Measurements from ENCODE around the gene BMP2K. TPM values are rescaled to one million over a fixed set of nuclear protein-coding genes. Genes with fewer than 3 reads are reported as not detected.

Gene BMP2K
- total and polyA plus RNA-seq, 3 donors from 2014 or later: 64.9 to 110 (median 102) TPM

GRCh38 chr4:78766026-78766425 lies 10.1 kb upstream of the BMP2K start:
- 42 to 45% methylated on average over 3 of the region's 3 CpGs for WGBS, 2 donors
- intact Hi-C loops (cut with DNase I; ENCODE audit: low total_unique reads): no loop called here

GRCh38 chr4:78766650-78767049 lies 9.5 kb upstream of the BMP2K start:
- no peaks in the 10 kb centered on the region for H3K9me3 ChIP-seq
- no peaks in the 10 kb centered on the region for H3K27me3 ChIP-seq
- H3K4me3 ChIP-seq: no peak overlapping the region
- WGBS, 2 donors: 89 to 92% methylated on average over 5 of the region's 5 CpGs
- no peaks in the 10 kb centered on the region for H3K4me1 ChIP-seq
- TF ChIP-seq POLR2A (IDR thresholded peaks at IDR 0.05): no peak
- TF ChIP-seq CTCF (IDR thresholded peaks at IDR 0.05): no peak
- H3K36me3 ChIP-seq (ENCODE audit: low read depth, missing control alignments): no peaks in the 10 kb centered on the region
- no peak overlapping the region for H3K27ac ChIP-seq
- DNase-seq: no peak
- intact Hi-C loops (cut with DNase I; ENCODE audit: low total_unique reads): no loop called here

More at GRCh38 chr4:78766026-78766425, 10.1 kb upstream of the BMP2K start:
- DNase-seq: no peak
- Histone ChIP-seq H3K27ac (no peak overlapping the region), H3K4me3 (no peak overlapping the region), H3K4me1 (no peaks in the 10 kb centered on the region), H3K36me3 (ENCODE audit: low read depth, missing control alignments) (no peaks in the 10 kb centered on the region), H3K27me3 (no peaks in the 10 kb centered on the region), H3K9me3 (no peaks in the 10 kb centered on the region)
- TF ChIP-seq CTCF (IDR thresholded peaks at IDR 0.05) (no peak), POLR2A (IDR thresholded peaks at IDR 0.05) (no peak)

GRCh38 chr4:78767350-78767749 lies 8.8 kb upstream of the BMP2K start:
- TF ChIP-seq CTCF (IDR thresholded peaks at IDR 0.05) (no peak), POLR2A (IDR thresholded peaks at IDR 0.05) (no peak)
- H3K4me1 ChIP-seq: no peaks in the 10 kb centered on the region
- H3K4me3 ChIP-seq: no peak overlapping the region
- no peak for DNase-seq
- intact Hi-C loops (cut with DNase I; ENCODE audit: low total_unique reads): no loop called here
- no peaks in the 10 kb centered on the region for H3K9me3 ChIP-seq
- no peak overlapping the region for H3K27ac ChIP-seq
- no peaks in the 10 kb centered on the region for H3K36me3 ChIP-seq (ENCODE audit: low read depth, missing control alignments)
- H3K27me3 ChIP-seq: no peaks in the 10 kb centered on the region

- H3K4me3 ChIP-seq: no peak overlapping the region
- intact Hi-C loops (cut with DNase I; ENCODE audit: low total_unique reads): no loop called here
Measured at GRCh38 chr4:78768452-78769180, 7.5 kb upstream of the BMP2K start.

More at GRCh38 chr4:78768452-78769180, 7.5 kb upstream of the BMP2K start:
- no peaks in the 10 kb centered on the region for H3K9me3 ChIP-seq
- TF ChIP-seq CTCF (IDR thresholded peaks at IDR 0.05): no peak
- TF ChIP-seq POLR2A (IDR thresholded peaks at IDR 0.05): no peak
- WGBS, 2 donors: 77 to 80% methylated on average over 12 of the region's 12 CpGs
- no peak overlapping the region for H3K27ac ChIP-seq
- H3K4me1 ChIP-seq: no peaks in the 10 kb centered on the region
- H3K27me3 ChIP-seq: no peaks in the 10 kb centered on the region
- no peak for DNase-seq
- no peaks in the 10 kb centered on the region for H3K36me3 ChIP-seq (ENCODE audit: low read depth, missing control alignments)

Measured in testis (tissue), 3 donors.